Vagina (tissue), 2 donors: Measurements from ENCODE around the gene LRMDA.
A peak's percentile ranks its signal among the peaks of the same experiment; 100 is the strongest.

Experiments used
- POLR2AphosphoS5 ChIP-seq, 2 donors: sonication (generic); formaldehyde crosslinking; IDR thresholded peaks; one replicate each; pipeline ENCODE4 v1.9.0; 2017; ENCODE audit warnings: antibody characterized with exemption in 2 of 2, mild to moderate bottlenecking in 2 of 2, low read depth in 1 of 2; ENCODE audit not compliant: insufficient read depth in 1 of 2
- TF ChIP-seq, protein P1 (sequence below), 3 experiments: fragments of 450-650 bp in 2 of 3; fragments of 200-600 bp in 1 of 3; sonication (generic) in 1 of 3; IDR thresholded peaks; one replicate each; pipeline ENCODE4 v1.5.1; 2017 to 2019; ENCODE audit warnings: antibody characterized with exemption in 3 of 3, mild to moderate bottlenecking in 2 of 3, moderate library complexity in 2 of 3

DNA sequence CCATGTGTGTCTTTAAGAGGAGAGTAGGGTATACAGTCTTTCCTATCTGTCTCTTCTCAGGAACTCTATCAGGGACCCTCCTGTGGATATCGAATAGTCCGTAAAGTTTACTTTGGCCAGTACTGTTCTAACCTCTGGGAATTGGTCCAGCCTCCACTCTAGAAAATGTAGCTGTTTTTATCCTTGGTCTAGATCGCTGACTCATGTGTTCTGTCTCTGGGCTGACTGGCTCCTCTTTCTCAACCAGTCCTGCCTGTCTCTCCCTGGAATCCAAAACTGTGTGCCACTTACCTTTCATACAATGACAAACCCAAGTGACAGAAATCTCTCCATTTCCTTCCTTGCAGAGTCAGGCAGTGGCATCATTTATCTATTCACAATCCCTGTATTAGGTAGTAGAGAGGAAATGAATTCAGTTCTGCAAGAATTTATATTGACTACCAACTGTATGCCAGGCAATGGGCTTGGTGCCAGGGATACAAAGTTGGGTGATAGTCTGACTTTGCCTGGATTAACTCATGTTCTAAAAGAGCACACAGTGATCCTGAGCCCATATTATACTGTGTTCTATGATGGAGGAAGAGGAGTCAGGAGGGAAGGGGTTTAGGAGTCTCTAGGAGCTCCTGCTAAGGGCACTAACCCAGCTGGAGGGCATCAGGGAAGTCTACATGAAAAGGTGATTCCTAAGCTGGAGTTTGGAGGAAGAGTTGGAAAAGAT, 232.7 kb downstream of the LRMDA start:
- peak in 1 of 2 donors; percentile 21 for TF ChIP-seq POLR2AphosphoS5 (IDR thresholded peaks at IDR 0.05; ENCODE audit: insufficient read depth in 1 of 2, low read depth in 1 of 2)
- TF ChIP-seq, protein P1, sequence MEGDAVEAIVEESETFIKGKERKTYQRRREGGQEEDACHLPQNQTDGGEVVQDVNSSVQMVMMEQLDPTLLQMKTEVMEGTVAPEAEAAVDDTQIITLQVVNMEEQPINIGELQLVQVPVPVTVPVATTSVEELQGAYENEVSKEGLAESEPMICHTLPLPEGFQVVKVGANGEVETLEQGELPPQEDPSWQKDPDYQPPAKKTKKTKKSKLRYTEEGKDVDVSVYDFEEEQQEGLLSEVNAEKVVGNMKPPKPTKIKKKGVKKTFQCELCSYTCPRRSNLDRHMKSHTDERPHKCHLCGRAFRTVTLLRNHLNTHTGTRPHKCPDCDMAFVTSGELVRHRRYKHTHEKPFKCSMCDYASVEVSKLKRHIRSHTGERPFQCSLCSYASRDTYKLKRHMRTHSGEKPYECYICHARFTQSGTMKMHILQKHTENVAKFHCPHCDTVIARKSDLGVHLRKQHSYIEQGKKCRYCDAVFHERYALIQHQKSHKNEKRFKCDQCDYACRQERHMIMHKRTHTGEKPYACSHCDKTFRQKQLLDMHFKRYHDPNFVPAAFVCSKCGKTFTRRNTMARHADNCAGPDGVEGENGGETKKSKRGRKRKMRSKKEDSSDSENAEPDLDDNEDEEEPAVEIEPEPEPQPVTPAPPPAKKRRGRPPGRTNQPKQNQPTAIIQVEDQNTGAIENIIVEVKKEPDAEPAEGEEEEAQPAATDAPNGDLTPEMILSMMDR (IDR thresholded peaks at IDR 0.05) = no peak
